Measurements from ENCODE around the gene DPYSL5.

- no peak for TF ChIP-seq POLR2A (IDR thresholded peaks at IDR 0.05)
- peak; percentile 35 to 69 (median 64) for TF ChIP-seq CTCF (IDR thresholded peaks at IDR 0.05)
These were observed 134.3 kb downstream of the DPYSL5 start for GRCh38 chr2:26982102-26982742.

Measured in body of pancreas (tissue), 4 donors.